ENCODE results near the gene PPP2R5D. TPM values are rescaled to one million over a fixed set of nuclear protein-coding genes. Genes with fewer than 3 reads are reported as not detected.

PPP2R5D gene
- total RNA-seq, 1 donor from 2014 or later: 52.2 TPM

DNA sequence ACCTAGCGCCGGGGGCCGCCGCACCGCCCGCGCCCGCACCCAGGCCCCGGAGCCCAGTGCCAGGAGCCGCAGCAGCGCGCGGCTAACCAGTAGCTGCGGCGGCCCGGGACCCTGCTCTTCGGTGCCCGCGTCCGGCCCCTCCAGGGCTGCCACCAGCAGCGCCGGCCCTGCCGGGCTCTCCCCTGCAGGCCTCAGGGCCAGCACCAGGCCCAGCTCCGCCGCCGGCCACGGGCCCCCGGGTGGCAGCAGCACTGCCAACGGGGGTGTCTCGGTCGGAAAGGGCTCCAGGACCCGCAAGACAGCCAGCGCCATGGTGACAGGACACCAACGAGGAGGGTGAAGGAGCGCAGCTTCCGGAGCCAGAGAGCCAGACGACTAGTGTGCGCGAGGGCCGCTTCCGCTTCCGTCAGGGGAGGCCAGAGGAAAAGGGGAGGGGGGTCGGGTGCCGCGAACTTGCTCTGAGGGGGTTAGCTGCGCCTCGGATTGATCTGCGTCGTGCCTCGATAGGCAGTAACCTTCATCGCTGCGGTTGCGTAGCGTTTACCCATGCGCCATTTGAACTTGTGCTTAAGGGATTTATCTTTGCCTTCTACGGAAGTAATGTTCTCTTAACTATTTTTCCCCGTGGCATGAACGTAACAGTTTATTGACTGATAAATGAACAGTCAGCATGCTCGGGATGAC lies 5.4 kb upstream of the PPP2R5D start, which contains the start of gene PEX6:
TSS of gene PEX6 (minus strand) at position 343 of the 684 bp plus-strand sequence. CDS start at position 312, 31 bp downstream.
- Mint-ChIP-seq H3K36me3 (ENCODE audit: insufficient read depth) (peaks cover 4% of the 10 kb centered on the region), H3K4me3 (ENCODE audit: low read depth) (peak within 1 kb of the TSS; percentile 86), H3K27me3 (no peaks in the 10 kb centered on the region), H3K4me1 (ENCODE audit: low read depth) (peaks cover 19% of the 10 kb centered on the region), H3K27ac (peak within 1 kb of the TSS; percentile 95), H3K9me3 (ENCODE audit: low read depth) (no peaks in the 10 kb centered on the region)
- peak; percentile 80 for DNase-seq (ENCODE audit: low spot score, unreplicated experiment)
- TF ChIP-seq, protein P1, sequence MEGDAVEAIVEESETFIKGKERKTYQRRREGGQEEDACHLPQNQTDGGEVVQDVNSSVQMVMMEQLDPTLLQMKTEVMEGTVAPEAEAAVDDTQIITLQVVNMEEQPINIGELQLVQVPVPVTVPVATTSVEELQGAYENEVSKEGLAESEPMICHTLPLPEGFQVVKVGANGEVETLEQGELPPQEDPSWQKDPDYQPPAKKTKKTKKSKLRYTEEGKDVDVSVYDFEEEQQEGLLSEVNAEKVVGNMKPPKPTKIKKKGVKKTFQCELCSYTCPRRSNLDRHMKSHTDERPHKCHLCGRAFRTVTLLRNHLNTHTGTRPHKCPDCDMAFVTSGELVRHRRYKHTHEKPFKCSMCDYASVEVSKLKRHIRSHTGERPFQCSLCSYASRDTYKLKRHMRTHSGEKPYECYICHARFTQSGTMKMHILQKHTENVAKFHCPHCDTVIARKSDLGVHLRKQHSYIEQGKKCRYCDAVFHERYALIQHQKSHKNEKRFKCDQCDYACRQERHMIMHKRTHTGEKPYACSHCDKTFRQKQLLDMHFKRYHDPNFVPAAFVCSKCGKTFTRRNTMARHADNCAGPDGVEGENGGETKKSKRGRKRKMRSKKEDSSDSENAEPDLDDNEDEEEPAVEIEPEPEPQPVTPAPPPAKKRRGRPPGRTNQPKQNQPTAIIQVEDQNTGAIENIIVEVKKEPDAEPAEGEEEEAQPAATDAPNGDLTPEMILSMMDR (IDR thresholded peaks at IDR 0.05; ENCODE audit: unreplicated experiment): no peak

GRCh38 chr6:42979523-42980177 lies 4.7 kb upstream of the PPP2R5D start:
- Mint-ChIP-seq H3K9me3 (ENCODE audit: low read depth) (no peaks in the 10 kb centered on the region), H3K4me1 (ENCODE audit: low read depth) (peaks cover 20% of the 10 kb centered on the region), H3K36me3 (ENCODE audit: insufficient read depth) (peaks cover 4% of the 10 kb centered on the region), H3K27me3 (no peaks in the 10 kb centered on the region), H3K27ac (peak overlapping the region; percentile 95), H3K4me3 (ENCODE audit: low read depth) (peak overlapping the region; percentile 86)
- TF ChIP-seq, protein P1 (IDR thresholded peaks at IDR 0.05; ENCODE audit: unreplicated experiment): no peak
- DNase-seq (ENCODE audit: low spot score, unreplicated experiment): no peak

- Mint-ChIP-seq H3K4me1 (ENCODE audit: low read depth) (peaks cover 34% of the 10 kb centered on the region), H3K36me3 (ENCODE audit: insufficient read depth) (peaks cover 2% of the 10 kb centered on the region), H3K4me3 (ENCODE audit: low read depth) (no peak overlapping the region), H3K9me3 (ENCODE audit: low read depth) (no peaks in the 10 kb centered on the region), H3K27ac (no peak overlapping the region), H3K27me3 (no peaks in the 10 kb centered on the region)
- no peak for DNase-seq (ENCODE audit: low spot score, unreplicated experiment)
- TF ChIP-seq, protein P1 (IDR thresholded peaks at IDR 0.05; ENCODE audit: unreplicated experiment): no peak
These were observed 2.5 kb upstream of the PPP2R5D start for GRCh38 chr6:42981836-42982235.

DNA sequence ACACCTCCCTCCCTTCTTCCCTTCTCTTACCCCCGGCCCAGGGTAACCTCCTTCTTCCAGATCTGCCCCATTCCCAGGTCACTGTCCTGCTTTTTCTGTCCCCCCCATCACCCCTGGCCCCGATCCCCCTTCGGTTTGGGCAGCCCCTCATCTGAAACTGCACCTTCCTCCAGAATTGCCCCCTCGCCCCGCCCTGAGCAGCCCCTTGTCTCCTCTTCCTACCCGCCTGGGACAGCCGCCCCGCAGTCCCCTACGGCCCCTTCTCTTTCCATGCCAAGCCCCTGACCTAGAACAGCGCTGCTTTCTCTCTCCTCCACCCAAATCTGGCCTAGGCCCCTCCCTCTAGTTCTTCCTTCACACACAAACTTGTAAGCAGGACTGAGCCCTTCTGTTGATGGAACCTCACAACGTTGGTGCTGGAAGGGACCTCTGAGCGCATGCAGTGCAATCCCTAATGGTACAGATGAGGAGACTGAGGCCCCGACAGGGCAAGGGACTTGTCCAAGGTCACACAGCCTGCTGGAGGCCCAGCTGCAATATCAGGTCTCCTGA lies 630 bp downstream of the PPP2R5D start:
- TF ChIP-seq, protein P1 (IDR thresholded peaks at IDR 0.05; ENCODE audit: unreplicated experiment): no peak
- Mint-ChIP-seq H3K27me3 (no peaks in the 10 kb centered on the region), H3K27ac (peak overlapping the region; percentile 50), H3K4me1 (ENCODE audit: low read depth) (peaks cover 24% of the 10 kb centered on the region), H3K4me3 (ENCODE audit: low read depth) (peak overlapping the region; percentile 83), H3K36me3 (ENCODE audit: insufficient read depth) (no peaks in the 10 kb centered on the region), H3K9me3 (ENCODE audit: low read depth) (no peaks in the 10 kb centered on the region)
- DNase-seq (ENCODE audit: low spot score, unreplicated experiment): no peak
